MG63 (cell line): ENCODE measurements around the gene NEO1. TPM values are rescaled to one million over a fixed set of nuclear protein-coding genes. Genes with fewer than 3 reads are reported as not detected.

Experiments used
- DNase-seq: peaks from one replicate; pipeline ENCODE4 v3.0.0-alpha.2; 2020
- H3K27me3 ChIP-seq: fragments of 250-450 bp; sonication (Bioruptor Pico); 2 replicates; pipeline ENCODE4 v1.5.1; 2020; ENCODE audit warnings: mild to moderate bottlenecking, moderate library complexity
- H3K36me3 ChIP-seq: fragments of 250-450 bp; sonication (Bioruptor Pico); 2 replicates; pipeline ENCODE4 v1.5.1; 2020; ENCODE audit warnings: mild to moderate bottlenecking, moderate library complexity
- H3K4me3 ChIP-seq: fragments of 250-450 bp; sonication (Bioruptor Pico); 2 replicates; pipeline ENCODE4 v1.5.1; 2020; ENCODE audit warnings: mild to moderate bottlenecking, moderate library complexity
- H3K9me3 ChIP-seq: fragments of 250-450 bp; sonication (Bioruptor Pico); 2 replicates; pipeline ENCODE4 v1.5.1; 2020; ENCODE audit warnings: mild to moderate bottlenecking, moderate library complexity
- total RNA-seq: library from RNA; depleted of rRNA; stranded (reverse); fragments of >200 nt; shearing (Covaris generic); gene quantifications from 2 replicates; pipeline ENCODE4 v1.2.3, GENCODE V29; 2014; ENCODE audit warnings: low replicate concordance

The NEO1 gene
- total RNA-seq, 1 experiment from 2014 or later = 2.2 TPM

DNA sequence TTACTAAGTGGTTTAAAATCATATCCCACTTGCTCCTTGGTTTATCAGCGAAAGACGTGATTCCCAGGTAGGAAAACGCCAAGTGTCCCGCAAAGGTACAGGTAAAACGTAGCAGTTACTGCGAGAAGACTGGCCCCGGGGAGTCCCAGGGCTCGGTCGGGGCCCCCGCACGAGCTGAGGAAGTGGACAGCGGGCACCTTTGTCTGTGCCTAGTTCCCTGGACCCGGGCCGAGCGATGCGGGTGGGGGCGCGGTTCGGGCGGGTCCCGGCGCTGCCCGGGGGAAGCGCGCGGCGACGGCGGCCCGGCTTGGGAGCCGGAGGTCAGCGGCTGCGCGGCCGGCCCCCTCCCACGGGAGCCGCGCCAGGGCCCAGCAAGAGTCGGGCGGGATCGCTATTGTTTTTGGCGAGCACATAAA lies 864 bp upstream of the NEO1 start:
- Histone ChIP-seq H3K4me3 (peak overlapping the region; percentile 82), H3K27me3 (peaks cover 42% of the 10 kb centered on the region), H3K36me3 (no peaks in the 10 kb centered on the region), H3K9me3 (no peaks in the 10 kb centered on the region)
- no peak for DNase-seq

DNA sequence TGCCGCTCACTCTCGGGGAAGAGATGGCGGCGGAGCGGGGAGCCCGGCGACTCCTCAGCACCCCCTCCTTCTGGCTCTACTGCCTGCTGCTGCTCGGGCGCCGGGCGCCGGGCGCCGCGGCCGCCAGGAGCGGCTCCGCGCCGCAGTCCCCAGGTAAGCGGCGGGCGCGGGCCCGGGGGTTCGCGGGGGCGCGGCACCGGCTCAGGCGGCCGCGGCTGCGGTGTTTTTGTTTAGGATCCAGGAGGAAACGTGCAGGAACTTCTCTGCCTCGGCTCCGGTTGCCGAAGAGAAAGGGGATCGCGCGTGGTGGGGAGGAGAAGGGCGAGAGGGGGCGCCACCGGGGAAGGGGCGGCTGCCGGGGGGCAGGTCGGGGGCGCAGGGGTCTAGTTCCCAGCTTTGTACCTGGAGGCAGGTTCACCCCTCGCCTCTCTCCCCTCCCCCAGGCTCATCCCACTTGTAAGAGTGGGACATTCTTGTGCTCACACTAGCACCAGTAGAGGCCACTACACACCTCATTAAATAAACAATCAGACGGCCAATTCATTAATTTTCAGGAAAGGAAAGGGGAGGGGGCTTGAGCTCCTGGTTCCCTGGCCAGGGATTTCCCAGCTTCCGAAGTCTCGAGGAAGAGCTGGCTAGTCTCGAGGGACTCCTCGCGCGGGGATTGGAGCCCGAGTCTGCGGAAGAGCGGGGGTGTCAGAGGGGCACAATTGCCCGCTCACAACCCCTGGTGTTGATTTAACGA lies 562 bp downstream of the NEO1 start:
- DNase-seq = peak; percentile 30
- H3K36me3 ChIP-seq = no peaks in the 10 kb centered on the region
- H3K4me3 ChIP-seq = peak overlapping the region; percentile 39
- H3K27me3 ChIP-seq = peaks cover 40% of the 10 kb centered on the region
- H3K9me3 ChIP-seq = no peaks in the 10 kb centered on the region

DNA sequence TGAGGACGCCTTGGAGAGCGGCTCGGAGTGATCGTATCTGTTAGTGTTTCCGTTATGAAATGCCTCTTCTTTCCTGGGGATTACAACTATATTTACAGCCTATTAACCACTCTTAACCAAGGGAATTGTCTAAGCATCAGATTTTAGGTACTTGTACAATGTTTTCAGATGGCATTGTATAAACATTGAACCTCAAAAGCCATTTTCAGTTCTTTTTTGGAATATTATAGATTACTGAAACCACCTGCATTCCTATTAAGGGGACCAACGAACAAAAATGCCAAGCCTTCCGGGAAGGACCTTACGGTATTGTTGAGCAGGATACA lies 1.1 kb downstream of the NEO1 start:
- peaks cover 40% of the 10 kb centered on the region for H3K27me3 ChIP-seq
- peak overlapping the region; percentile 39 for H3K4me3 ChIP-seq
- no peak for DNase-seq
- no peaks in the 10 kb centered on the region for H3K9me3 ChIP-seq
- H3K36me3 ChIP-seq = no peaks in the 10 kb centered on the region

DNA sequence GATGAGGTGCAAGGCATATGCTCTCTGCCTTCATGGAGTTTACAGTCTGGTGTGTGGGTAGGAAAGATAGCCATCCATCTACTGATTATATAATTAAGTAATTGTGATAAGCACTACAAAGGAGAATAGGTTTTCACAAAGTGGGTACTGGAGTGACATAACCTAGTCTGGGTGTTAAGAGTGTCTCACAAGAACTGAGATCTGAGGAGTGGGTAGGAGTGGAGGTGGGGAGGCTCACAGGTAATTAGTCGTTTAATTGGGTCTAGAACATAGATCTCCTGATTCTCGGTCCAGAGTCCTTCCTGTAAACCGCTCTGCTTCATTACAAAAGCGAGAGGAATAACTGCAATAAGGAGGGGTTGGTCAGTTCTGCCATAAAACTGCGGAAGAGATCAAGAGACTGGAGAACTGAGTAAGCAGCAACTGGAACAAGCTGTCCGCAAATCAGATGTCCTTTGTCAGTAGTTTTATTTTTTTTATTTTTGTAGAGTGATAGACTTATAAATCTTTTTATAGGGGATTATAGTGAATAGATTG lies 2.2 kb downstream of the NEO1 start:
- DNase-seq = no peak
- Histone ChIP-seq H3K36me3 (no peaks in the 10 kb centered on the region), H3K9me3 (no peaks in the 10 kb centered on the region), H3K4me3 (no peak overlapping the region), H3K27me3 (peaks cover 46% of the 10 kb centered on the region)

DNA sequence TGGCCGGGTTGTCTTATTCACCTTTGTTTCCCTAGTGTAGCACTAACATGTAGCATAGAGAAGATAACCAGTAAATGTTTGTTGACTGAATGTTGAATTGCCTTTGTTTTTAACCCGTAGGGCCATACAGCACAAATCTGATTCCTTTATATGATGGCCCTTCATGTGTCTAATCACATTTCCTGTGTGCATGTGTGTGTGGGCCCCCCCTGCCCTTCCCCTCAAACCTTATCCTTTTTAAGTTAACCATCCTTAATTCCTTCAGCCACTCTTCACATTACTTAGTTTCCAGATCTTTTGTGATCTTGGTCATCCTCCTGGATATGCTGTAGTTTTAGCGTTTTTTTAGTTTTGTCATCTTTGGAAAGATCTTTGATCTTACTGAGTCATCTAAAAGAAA lies 4.2 kb downstream of the NEO1 start:
- no peak for DNase-seq
- Histone ChIP-seq H3K9me3 (no peaks in the 10 kb centered on the region), H3K4me3 (no peak overlapping the region), H3K27me3 (peaks cover 32% of the 10 kb centered on the region), H3K36me3 (no peaks in the 10 kb centered on the region)

DNA sequence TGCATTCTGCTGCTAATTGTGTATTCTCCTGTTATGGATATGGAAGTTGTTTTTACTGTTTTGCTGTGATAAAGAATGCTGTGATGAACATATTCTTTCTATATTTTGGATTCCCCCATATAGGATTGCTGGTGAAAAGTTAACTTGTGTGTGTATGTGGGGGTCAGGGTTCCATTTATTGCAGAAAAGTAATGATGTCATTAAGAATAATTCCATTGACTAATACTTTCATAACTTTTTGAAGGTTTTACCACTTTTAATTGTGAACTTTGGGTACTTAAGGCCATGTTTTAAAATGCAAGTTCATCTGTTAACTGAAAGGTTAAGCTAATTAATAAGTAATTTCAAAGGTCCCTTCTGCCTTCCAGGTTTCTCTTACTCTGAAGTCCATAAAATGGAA lies 6.2 kb downstream of the NEO1 start:
- DNase-seq = no peak
- Histone ChIP-seq H3K27me3 (peaks cover 47% of the 10 kb centered on the region), H3K36me3 (no peaks in the 10 kb centered on the region), H3K9me3 (no peaks in the 10 kb centered on the region), H3K4me3 (no peak overlapping the region)

DNA sequence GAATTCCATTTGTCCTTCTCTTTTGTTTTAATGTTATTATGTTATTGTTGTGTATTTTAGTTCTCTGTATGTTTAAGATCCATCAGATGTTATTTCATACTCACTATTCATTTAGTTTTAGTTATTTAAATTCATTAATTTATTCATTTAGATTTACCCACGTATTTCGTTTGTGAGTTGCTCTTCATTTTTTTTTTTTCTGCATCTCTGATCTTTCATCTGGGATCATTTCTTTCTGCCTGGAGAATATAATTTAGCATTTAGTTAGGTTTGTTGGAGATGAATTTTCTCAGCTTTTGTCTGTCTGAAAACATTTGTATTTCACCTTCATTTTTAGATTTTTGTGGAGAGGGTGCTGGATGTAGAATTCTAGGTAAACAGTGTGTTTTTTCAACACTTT lies 12.9 kb downstream of the NEO1 start:
- DNase-seq = no peak
- no peaks in the 10 kb centered on the region for H3K9me3 ChIP-seq
- H3K36me3 ChIP-seq = no peaks in the 10 kb centered on the region
- no peak overlapping the region for H3K4me3 ChIP-seq
- peaks cover 28% of the 10 kb centered on the region for H3K27me3 ChIP-seq

DNA sequence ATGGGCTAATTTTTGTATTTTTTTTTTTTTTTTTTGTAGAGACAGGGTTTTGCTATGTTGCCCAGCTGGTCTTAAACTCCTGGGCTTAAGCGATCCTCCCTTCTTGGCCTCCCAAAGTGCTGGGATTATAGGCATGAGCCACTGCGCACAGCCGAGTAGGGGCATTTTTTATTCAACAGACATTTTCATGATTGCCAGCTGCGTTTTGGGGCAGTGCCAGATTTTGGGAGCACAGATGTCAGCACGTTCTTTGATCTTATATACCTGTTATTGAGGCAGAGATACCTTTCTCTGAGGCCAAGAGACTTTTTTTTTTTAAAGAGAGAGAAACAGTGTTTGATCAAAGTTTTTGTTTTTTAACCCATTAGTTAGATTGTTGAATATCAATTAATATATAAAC lies 16.8 kb downstream of the NEO1 start:
- H3K9me3 ChIP-seq = no peaks in the 10 kb centered on the region
- no peaks in the 10 kb centered on the region for H3K36me3 ChIP-seq
- DNase-seq = no peak
- H3K4me3 ChIP-seq = no peak overlapping the region
- peaks cover 8% of the 10 kb centered on the region for H3K27me3 ChIP-seq

DNA sequence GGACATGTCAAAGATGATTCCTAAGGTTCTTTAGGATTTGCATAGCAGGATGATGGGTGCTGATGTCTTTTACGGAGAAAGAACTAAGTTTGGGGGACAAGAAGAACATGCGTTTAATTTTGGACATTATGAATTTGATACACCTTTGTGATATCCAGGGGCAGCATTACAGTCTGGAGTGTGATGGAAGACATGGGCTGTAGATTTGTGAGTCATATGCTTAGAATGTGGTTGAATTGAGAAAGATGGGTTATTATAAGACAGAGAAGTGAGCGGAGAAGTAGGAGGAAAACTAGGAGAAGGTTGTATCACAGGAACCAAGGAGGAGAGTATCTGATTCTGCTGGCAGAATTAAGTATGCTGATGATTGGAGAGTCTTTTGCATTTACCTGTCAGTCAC lies 20.6 kb downstream of the NEO1 start:
- DNase-seq = no peak
- no peak overlapping the region for H3K4me3 ChIP-seq

DNA sequence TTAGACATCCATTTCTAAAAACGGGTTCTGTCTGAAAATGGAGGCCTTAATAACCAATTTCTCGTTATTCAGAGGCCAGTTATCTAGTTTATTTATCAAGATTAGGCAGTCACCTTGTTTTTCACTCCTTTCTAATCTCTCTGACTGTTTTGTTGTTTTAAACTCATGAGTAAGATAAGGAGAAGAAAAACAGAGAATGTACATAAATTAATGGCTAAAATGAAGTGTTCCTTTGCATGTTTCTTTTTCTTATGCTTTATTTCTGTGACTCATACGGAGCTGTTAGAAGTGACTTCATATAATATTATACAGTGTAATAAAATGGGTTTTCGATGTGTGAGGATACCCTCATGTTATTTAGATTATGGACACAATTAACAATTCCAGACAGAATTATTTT lies 22.0 kb downstream of the NEO1 start:
- no peaks in the 10 kb centered on the region for H3K36me3 ChIP-seq
- H3K9me3 ChIP-seq = no peaks in the 10 kb centered on the region
- no peaks in the 10 kb centered on the region for H3K27me3 ChIP-seq
- DNase-seq = no peak
- H3K4me3 ChIP-seq = no peak overlapping the region

More for the DNA sequence above, 20.6 kb downstream of the NEO1 start:
- H3K27me3 ChIP-seq = no peaks in the 10 kb centered on the region
- H3K36me3 ChIP-seq = no peaks in the 10 kb centered on the region
- no peaks in the 10 kb centered on the region for H3K9me3 ChIP-seq

DNA sequence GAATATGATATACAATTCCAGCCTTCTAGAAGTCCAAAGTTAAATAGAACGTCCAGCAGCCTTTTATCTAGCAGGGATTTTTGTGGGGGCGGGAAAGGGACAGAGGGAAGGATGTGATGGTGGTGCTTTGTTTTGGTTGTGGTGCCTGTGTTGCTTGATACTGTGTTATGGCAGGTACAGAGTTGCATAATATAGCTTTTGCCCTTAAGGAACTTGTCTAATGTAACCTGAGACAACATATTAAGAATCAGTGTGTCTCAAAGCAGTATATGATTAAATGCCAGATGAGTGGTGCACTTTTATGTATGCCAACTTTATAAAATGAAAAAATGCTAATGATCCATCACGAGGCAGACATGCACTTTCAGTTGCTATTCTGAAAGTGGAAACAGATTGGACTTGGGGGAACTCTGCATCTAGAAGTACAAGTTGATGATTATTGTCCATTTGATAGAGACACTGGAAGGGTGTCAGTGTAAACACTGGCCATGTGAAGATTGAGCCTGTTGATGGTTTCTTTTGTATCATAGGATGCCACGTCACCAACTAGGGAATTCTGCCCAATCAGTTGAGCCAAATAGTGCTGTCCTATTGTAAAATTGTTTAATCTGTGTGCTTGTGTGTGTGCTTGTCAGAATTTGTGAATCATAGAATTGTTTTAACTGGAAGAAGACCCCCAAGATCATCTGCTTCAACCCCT lies 23.0 kb downstream of the NEO1 start:
- DNase-seq = peak; percentile 22
- H3K36me3 ChIP-seq = no peaks in the 10 kb centered on the region
- H3K4me3 ChIP-seq = no peak overlapping the region
- H3K9me3 ChIP-seq = no peaks in the 10 kb centered on the region
- H3K27me3 ChIP-seq = no peaks in the 10 kb centered on the region

DNA sequence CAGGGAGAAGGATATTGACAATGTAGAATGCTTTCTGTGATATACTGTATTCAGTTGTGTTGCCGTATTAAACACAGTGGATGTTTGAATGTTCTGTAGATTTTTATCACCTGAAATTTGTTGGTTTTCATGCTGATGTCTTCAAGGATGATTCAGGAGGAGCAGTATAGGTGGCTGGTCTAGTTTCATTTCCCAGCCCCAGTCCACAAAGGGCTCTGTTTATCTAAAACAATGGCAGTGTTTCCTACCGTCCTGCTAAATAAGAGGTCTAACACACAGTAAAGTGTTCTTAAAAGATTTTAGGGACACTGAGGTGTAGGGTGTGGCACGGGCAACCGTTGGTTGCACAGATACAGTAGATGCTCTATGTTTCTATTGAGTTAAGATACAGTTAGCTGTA lies 26.0 kb downstream of the NEO1 start:
- Histone ChIP-seq H3K36me3 (no peaks in the 10 kb centered on the region), H3K9me3 (no peaks in the 10 kb centered on the region), H3K4me3 (no peak overlapping the region), H3K27me3 (no peaks in the 10 kb centered on the region)
- DNase-seq = no peak

DNA sequence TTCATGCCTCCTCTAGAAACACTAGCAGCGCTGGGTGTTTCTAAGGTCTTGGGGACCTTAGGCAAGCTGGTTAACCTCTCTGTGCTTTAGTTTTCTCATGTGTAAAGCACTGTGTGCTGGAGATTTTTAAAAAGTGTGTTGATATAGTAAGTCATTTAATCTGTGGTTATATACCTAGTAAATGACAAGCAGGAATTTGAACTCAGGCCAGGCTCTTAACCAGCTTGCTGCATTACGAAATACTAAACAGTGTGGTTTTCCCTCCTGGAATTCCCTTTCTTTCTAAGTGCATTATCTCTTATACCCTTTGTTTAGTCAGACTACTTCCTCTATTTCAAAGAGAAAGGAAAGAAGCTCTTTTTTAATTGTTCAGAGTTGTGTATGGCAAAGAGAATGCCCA lies 26.5 kb downstream of the NEO1 start:
- Histone ChIP-seq H3K36me3 (no peaks in the 10 kb centered on the region), H3K4me3 (no peak overlapping the region), H3K9me3 (no peaks in the 10 kb centered on the region), H3K27me3 (no peaks in the 10 kb centered on the region)
- DNase-seq = peak; percentile 15

DNA sequence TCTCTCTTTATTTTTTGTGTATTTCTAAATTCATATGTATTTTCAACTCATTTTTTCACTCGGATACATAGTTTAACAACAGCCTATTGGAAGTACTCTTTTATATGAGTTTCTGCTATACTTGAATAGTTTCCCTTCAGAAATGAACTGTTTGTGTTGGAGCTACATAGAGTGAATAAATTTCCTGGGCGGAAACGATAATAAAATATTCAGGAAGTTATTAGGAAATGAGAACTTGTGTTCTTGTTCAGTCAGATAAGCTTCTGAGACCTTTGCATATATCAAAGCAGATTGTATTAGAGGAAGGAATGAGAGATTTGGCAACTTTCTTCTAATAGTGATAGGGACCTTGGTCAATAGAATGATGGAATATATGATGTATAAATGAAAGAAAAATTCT lies 27.3 kb downstream of the NEO1 start:
- no peak for DNase-seq
- no peaks in the 10 kb centered on the region for H3K36me3 ChIP-seq

DNA sequence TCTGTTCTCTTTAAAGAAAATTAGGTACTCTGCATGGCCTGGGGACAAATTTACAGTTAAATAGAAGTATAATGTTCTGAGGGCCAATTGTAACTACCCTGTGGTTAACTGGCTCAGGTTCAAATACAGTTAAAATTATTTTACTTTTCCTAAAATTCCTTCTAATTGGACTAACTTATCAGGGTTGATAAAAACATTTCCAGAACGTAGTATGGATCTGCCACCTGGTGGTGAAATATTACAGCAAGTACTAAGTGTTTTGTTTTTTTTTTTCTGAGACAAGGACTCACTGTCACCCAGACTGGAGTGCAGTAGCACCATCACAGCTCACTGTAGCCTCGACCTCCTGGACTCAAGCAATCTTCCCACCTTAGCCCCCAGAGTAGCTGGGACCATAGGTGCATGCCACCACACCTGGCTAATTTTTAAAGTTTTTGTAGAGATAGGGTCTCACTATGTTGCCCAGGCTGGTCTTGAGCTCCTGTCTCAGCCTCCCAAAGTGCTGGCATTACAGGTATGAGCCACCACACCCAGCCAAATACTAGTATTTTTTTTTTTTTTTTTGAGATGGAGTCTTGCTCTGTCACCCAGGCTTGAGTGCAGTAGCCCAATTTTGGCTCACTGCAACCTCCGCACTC lies 29.2 kb downstream of the NEO1 start:
- no peak for DNase-seq
- no peaks in the 10 kb centered on the region for H3K9me3 ChIP-seq
- no peaks in the 10 kb centered on the region for H3K36me3 ChIP-seq

More for the DNA sequence above, 27.3 kb downstream of the NEO1 start:
- Histone ChIP-seq H3K4me3 (no peak overlapping the region), H3K9me3 (no peaks in the 10 kb centered on the region), H3K27me3 (no peaks in the 10 kb centered on the region)

DNA sequence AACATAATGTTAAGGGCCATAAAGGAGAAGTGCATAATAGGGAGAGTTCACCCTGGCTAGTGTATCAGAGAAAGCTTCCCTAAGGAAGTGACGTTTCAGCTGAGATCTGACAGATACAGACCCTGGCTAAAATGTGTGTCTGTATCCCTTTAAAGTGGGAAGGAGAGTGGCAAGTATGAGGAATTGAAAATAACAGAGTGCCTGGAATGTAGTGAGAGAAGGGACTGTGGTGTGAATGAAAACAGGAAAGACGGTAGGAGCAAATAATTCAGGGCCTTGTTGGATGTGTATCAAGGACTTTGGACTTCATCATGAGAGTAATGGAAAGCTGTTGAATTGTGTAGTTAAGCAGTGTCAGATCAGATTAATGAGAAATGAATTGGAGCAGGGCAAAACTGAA lies 30.5 kb downstream of the NEO1 start:
- H3K27me3 ChIP-seq = no peaks in the 10 kb centered on the region; the same call in 1 of the 2 replicates
- no peak overlapping the region for H3K4me3 ChIP-seq
- no peaks in the 10 kb centered on the region for H3K9me3 ChIP-seq
- DNase-seq = no peak
- no peaks in the 10 kb centered on the region for H3K36me3 ChIP-seq

More for the DNA sequence above, 29.2 kb downstream of the NEO1 start:
- no peaks in the 10 kb centered on the region for H3K27me3 ChIP-seq
- no peak overlapping the region for H3K4me3 ChIP-seq

DNA sequence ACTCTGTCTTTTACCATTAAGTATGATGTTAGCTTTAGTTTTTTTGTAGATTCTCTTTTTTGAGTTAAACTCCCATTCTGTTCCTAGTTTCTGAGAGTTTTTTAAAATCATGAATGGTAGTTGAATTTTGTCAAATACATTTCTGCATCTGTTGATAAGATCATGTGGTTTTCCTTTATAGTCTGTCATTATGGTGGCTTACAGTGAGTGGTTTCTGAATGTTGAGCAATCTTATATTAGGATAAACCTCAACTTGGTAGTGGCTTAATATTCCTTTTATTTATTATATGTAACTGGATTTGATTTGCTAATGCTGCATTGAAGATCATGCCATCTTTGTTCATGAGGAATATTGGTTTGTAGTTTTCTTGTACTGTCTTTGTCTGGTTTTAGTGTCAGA lies 34.8 kb downstream of the NEO1 start:
- Histone ChIP-seq H3K9me3 (no peaks in the 10 kb centered on the region), H3K4me3 (no peak overlapping the region), H3K27me3 (peaks cover 10% of the 10 kb centered on the region), H3K36me3 (no peaks in the 10 kb centered on the region)
- DNase-seq = no peak
